Mucosa of stomach (tissue), 1 donor: ENCODE results near the gene PLAC8.
"Not testable (repeated sequence)": the region's sequence is repeated elsewhere in the genome, so short reads cannot be mapped to it uniquely, and the experiment has no call there.

ENCODE experiments used
- H3K27me3 ChIP-seq: one replicate; pipeline ENCODE4 v1.7.0; 2013; ENCODE audit warnings: mild to moderate bottlenecking, low read length; ENCODE audit not compliant: control insufficient read depth, insufficient read depth
- H3K36me3 ChIP-seq: one replicate; pipeline ENCODE4 v1.7.0; 2013; ENCODE audit warnings: low read length; ENCODE audit not compliant: control insufficient read depth, insufficient read depth
- H3K4me1 ChIP-seq: one replicate; pipeline ENCODE4 v1.7.0; 2013; ENCODE audit warnings: mild to moderate bottlenecking, low read length; ENCODE audit not compliant: control insufficient read depth, insufficient read depth
- H3K4me3 ChIP-seq: one replicate; pipeline ENCODE4 v1.7.0; 2013; ENCODE audit warnings: low read length
- H3K9ac ChIP-seq: one replicate; pipeline ENCODE4 v1.7.0; 2013; ENCODE audit warnings: mild to moderate bottlenecking, low read length, moderate library complexity
- H3K9me3 ChIP-seq: one replicate; pipeline ENCODE4 v1.7.0; 2013; ENCODE audit warnings: mild to moderate bottlenecking, low read length, moderate library complexity; ENCODE audit not compliant: control insufficient read depth
- donor health status: Pancreatic carcinoma.

PLAC8 gene

GRCh38 chr4:83083925-83084475 lies 30.5 kb downstream of the PLAC8 start:
- no peak overlapping the region for H3K9ac ChIP-seq
- H3K4me1 ChIP-seq, result peaks cover 4% of the 10 kb centered on the region
- no peaks in the 10 kb centered on the region for H3K9me3 ChIP-seq
- H3K4me3 ChIP-seq, result no peak overlapping the region
- H3K27me3 ChIP-seq, result no peaks in the 10 kb centered on the region
- no peaks in the 10 kb centered on the region for H3K36me3 ChIP-seq

- no peaks in the 10 kb centered on the region for H3K36me3 ChIP-seq
- H3K27me3 ChIP-seq, result no peaks in the 10 kb centered on the region
- H3K9me3 ChIP-seq, result no peaks in the 10 kb centered on the region
- no peak overlapping the region for H3K4me3 ChIP-seq
- H3K9ac ChIP-seq, result no peak overlapping the region
- H3K4me1 ChIP-seq, result peaks cover 4% of the 10 kb centered on the region
These were observed 31.8 kb downstream of the PLAC8 start for GRCh38 chr4:83082777-83083176.

GRCh38 chr4:83080561-83080960 lies 34.0 kb downstream of the PLAC8 start:
- no peaks in the 10 kb centered on the region for H3K27me3 ChIP-seq
- H3K4me1 ChIP-seq, result peaks cover 4% of the 10 kb centered on the region

GRCh38 chr4:83075311-83076095 lies 39.0 kb downstream of the PLAC8 start:
- Histone ChIP-seq H3K9me3 (no peaks in the 10 kb centered on the region), H3K27me3 (no peaks in the 10 kb centered on the region), H3K36me3 (no peaks in the 10 kb centered on the region), H3K4me1 (no peaks in the 10 kb centered on the region), H3K9ac (no peak overlapping the region), H3K4me3 (no peak overlapping the region)

More at GRCh38 chr4:83080561-83080960, 34.0 kb downstream of the PLAC8 start:
- Histone ChIP-seq H3K9ac (no peak overlapping the region), H3K36me3 (no peaks in the 10 kb centered on the region), H3K9me3 (no peaks in the 10 kb centered on the region), H3K4me3 (no peak overlapping the region)

- not testable (repeated sequence) for H3K36me3 ChIP-seq, H3K4me3 ChIP-seq, H3K9ac ChIP-seq, H3K27me3 ChIP-seq, H3K9me3 ChIP-seq, H3K4me1 ChIP-seq
These were observed 39.7 kb downstream of the PLAC8 start for GRCh38 chr4:83074783-83075182.

GRCh38 chr4:83074086-83074704 lies 40.3 kb downstream of the PLAC8 start:
- no peaks in the 10 kb centered on the region for H3K27me3 ChIP-seq
- H3K4me1 ChIP-seq, result no peaks in the 10 kb centered on the region
- no peak overlapping the region for H3K9ac ChIP-seq
- no peaks in the 10 kb centered on the region for H3K9me3 ChIP-seq
- no peak overlapping the region for H3K4me3 ChIP-seq
- H3K36me3 ChIP-seq, result no peaks in the 10 kb centered on the region

- Histone ChIP-seq H3K9me3 (no peaks in the 10 kb centered on the region), H3K4me1 (no peaks in the 10 kb centered on the region), H3K36me3 (no peaks in the 10 kb centered on the region), H3K27me3 (no peaks in the 10 kb centered on the region), H3K4me3 (no peak overlapping the region), H3K9ac (no peak overlapping the region)
These were observed 43.4 kb downstream of the PLAC8 start for GRCh38 chr4:83071116-83071515.

- Histone ChIP-seq H3K27me3 (no peaks in the 10 kb centered on the region), H3K9me3 (no peaks in the 10 kb centered on the region), H3K4me3 (no peak overlapping the region), H3K36me3 (no peaks in the 10 kb centered on the region), H3K9ac (no peak overlapping the region), H3K4me1 (no peaks in the 10 kb centered on the region)
These were observed 47.4 kb downstream of the PLAC8 start for GRCh38 chr4:83067058-83067639.

- Histone ChIP-seq H3K27me3 (no peaks in the 10 kb centered on the region), H3K4me3 (no peak overlapping the region), H3K36me3 (no peaks in the 10 kb centered on the region), H3K4me1 (no peaks in the 10 kb centered on the region), H3K9me3 (no peaks in the 10 kb centered on the region), H3K9ac (no peak overlapping the region)
These were observed 49.3 kb downstream of the PLAC8 start for GRCh38 chr4:83065266-83065665.

- no peaks in the 10 kb centered on the region for H3K4me1 ChIP-seq
- H3K4me3 ChIP-seq, result no peak overlapping the region
- no peaks in the 10 kb centered on the region for H3K9me3 ChIP-seq
- no peaks in the 10 kb centered on the region for H3K27me3 ChIP-seq
- H3K9ac ChIP-seq, result no peak overlapping the region
- H3K36me3 ChIP-seq, result no peaks in the 10 kb centered on the region
These were observed 51.8 kb downstream of the PLAC8 start for GRCh38 chr4:83062739-83063138.

- H3K36me3 ChIP-seq, result no peaks in the 10 kb centered on the region
- no peak overlapping the region for H3K9ac ChIP-seq
- H3K4me1 ChIP-seq, result no peaks in the 10 kb centered on the region
- H3K9me3 ChIP-seq, result no peaks in the 10 kb centered on the region
- no peaks in the 10 kb centered on the region for H3K27me3 ChIP-seq
- H3K4me3 ChIP-seq, result no peak overlapping the region
These were observed 59.6 kb downstream of the PLAC8 start for GRCh38 chr4:83054928-83055327.

- not testable (repeated sequence) for H3K4me3 ChIP-seq, H3K36me3 ChIP-seq, H3K9me3 ChIP-seq, H3K4me1 ChIP-seq, H3K9ac ChIP-seq, H3K27me3 ChIP-seq
These were observed 65.7 kb downstream of the PLAC8 start for GRCh38 chr4:83048781-83049180.
